Peyer's patch (tissue), 4 donors: ENCODE results near the gene MUC20. TPM values are rescaled to one million over a fixed set of nuclear protein-coding genes. Genes with fewer than 3 reads are reported as not detected.
"Not testable (repeated sequence)": the region's sequence is repeated elsewhere in the genome, so short reads cannot be mapped to it uniquely, and the experiment has no call there.

Experiments
- DNase-seq, 3 donors: peaks; one replicate each; pipeline ENCODE4 v3.0.0-alpha.2; 2017 to 2019
- H3K27ac ChIP-seq, 4 donors: fragments of 200-600 bp; sonication (generic); one replicate each; pipeline ENCODE4 v1.5.1; 2016 to 2019
- H3K27me3 ChIP-seq, 2 donors: fragments of 200-600 bp; sonication (generic); one replicate each; pipeline ENCODE4 v1.5.1; 2019
- H3K36me3 ChIP-seq, 3 donors: fragments of 200-600 bp; sonication (generic); one replicate each; pipeline ENCODE4 v1.5.1; 2016 to 2019
- H3K4me1 ChIP-seq, 4 donors: fragments of 200-600 bp; sonication (generic); one replicate each; pipeline ENCODE4 v1.5.1; 2016 to 2019
- H3K4me3 ChIP-seq, 4 donors: fragments of 200-600 bp; sonication (generic); 1 replicate in 3 of 4; 2 replicates in 1 of 4; pipeline ENCODE4 v1.5.1; 2016 to 2019; ENCODE audit warnings: mild to moderate bottlenecking in 1 of 4
- H3K9me3 ChIP-seq, 4 donors: fragments of 200-600 bp; sonication (generic); one replicate each; pipeline ENCODE4 v1.5.1; 2016 to 2019; ENCODE audit warnings: mild to moderate bottlenecking in 1 of 4
- POLR2A ChIP-seq, 2 donors: fragments of 450-650 bp; IDR thresholded peaks; one replicate each; pipeline ENCODE4 v1.5.1; 2017; ENCODE audit warnings: antibody characterized with exemption in 2 of 2, mild to moderate bottlenecking in 2 of 2, moderate library complexity in 2 of 2
- total RNA-seq, 4 donors: library from RNA; depleted of rRNA; stranded (reverse); fragments of >200 nt; gene quantifications; one replicate each; pipeline ENCODE4 v1.1.0, GENCODE V29; 2016
- TF ChIP-seq, protein P1 (sequence below), 6 experiments: fragments of 450-650 bp in 4 of 6; fragments of 200-600 bp in 2 of 6; sonication (generic) in 1 of 6; IDR thresholded peaks; one replicate each; pipeline ENCODE4 v1.5.1; 2017 to 2019; ENCODE audit warnings: antibody characterized with exemption in 6 of 6, mild to moderate bottlenecking in 3 of 6, moderate library complexity in 1 of 6

MUC20 gene
- total RNA-seq, 4 donors from 2014 or later = 57.8 to 120 (median 87.7) TPM

GRCh38 chr3:195693428-195694216, 27.2 kb upstream of the MUC20 start:
- peaks cover 0 to 4% (median 0%) of the 10 kb centered on the region in 4 donors for H3K4me1 ChIP-seq
- TF ChIP-seq, protein P1, sequence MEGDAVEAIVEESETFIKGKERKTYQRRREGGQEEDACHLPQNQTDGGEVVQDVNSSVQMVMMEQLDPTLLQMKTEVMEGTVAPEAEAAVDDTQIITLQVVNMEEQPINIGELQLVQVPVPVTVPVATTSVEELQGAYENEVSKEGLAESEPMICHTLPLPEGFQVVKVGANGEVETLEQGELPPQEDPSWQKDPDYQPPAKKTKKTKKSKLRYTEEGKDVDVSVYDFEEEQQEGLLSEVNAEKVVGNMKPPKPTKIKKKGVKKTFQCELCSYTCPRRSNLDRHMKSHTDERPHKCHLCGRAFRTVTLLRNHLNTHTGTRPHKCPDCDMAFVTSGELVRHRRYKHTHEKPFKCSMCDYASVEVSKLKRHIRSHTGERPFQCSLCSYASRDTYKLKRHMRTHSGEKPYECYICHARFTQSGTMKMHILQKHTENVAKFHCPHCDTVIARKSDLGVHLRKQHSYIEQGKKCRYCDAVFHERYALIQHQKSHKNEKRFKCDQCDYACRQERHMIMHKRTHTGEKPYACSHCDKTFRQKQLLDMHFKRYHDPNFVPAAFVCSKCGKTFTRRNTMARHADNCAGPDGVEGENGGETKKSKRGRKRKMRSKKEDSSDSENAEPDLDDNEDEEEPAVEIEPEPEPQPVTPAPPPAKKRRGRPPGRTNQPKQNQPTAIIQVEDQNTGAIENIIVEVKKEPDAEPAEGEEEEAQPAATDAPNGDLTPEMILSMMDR (IDR thresholded peaks at IDR 0.05) = no peak
- no peak for TF ChIP-seq POLR2A (IDR thresholded peaks at IDR 0.05)
- no peak overlapping the region for H3K4me3 ChIP-seq
- no peaks in the 10 kb centered on the region for H3K27me3 ChIP-seq
- no peaks in the 10 kb centered on the region for H3K9me3 ChIP-seq
- peaks cover 0 to 75% (median 0%) of the 10 kb centered on the region in 3 donors for H3K36me3 ChIP-seq
- DNase-seq = peak in 1 of 3 donors; percentile 35
- no peak overlapping the region for H3K27ac ChIP-seq

GRCh38 chr3:195694217-195695076, 26.3 kb upstream of the MUC20 start:
- peak in 1 of 3 donors; percentile 21 for DNase-seq
- not testable (repeated sequence) for H3K4me3 ChIP-seq, H3K9me3 ChIP-seq, H3K4me1 ChIP-seq, H3K27me3 ChIP-seq, H3K27ac ChIP-seq
- peaks cover 0 to 72% (median 0%) of the 10 kb centered on the region in 3 donors for H3K36me3 ChIP-seq

GRCh38 chr3:195696632-195697278, 24.0 kb upstream of the MUC20 start:
- peak in 1 of 3 donors; percentile 57 for DNase-seq
- Histone ChIP-seq H3K27ac (no peak overlapping the region), H3K9me3 (no peaks in the 10 kb centered on the region), H3K4me1 (no peaks in the 10 kb centered on the region), H3K4me3 (no peak overlapping the region), H3K27me3 (no peaks in the 10 kb centered on the region), H3K36me3 (peaks cover 0 to 61% (median 0%) of the 10 kb centered on the region in 3 donors)
- no peak for TF ChIP-seq POLR2A (IDR thresholded peaks at IDR 0.05)
- TF ChIP-seq, protein P1 (IDR thresholded peaks at IDR 0.05) = no peak

- H3K4me1 ChIP-seq = no peaks in the 10 kb centered on the region
- DNase-seq = peak in 2 of 3 donors; percentile 1 to 6
- peaks cover 0 to 51% (median 0%) of the 10 kb centered on the region in 3 donors for H3K36me3 ChIP-seq
- H3K27ac ChIP-seq = no peak overlapping the region
- TF ChIP-seq, protein P1 (IDR thresholded peaks at IDR 0.05) = no peak
- TF ChIP-seq POLR2A (IDR thresholded peaks at IDR 0.05) = no peak
- H3K27me3 ChIP-seq = no peaks in the 10 kb centered on the region
- H3K9me3 ChIP-seq = no peaks in the 10 kb centered on the region
- H3K4me3 ChIP-seq = no peak overlapping the region
Observed at GRCh38 chr3:195697582-195698324, 23.0 kb upstream of the MUC20 start.

- peaks cover 0 to 45% (median 0%) of the 10 kb centered on the region in 3 donors for H3K36me3 ChIP-seq
- TF ChIP-seq, protein P1 (IDR thresholded peaks at IDR 0.05) = no peak
- TF ChIP-seq POLR2A (IDR thresholded peaks at IDR 0.05) = no peak
- DNase-seq = peak in 2 of 3 donors; percentile 2 to 9
- no peaks in the 10 kb centered on the region for H3K27me3 ChIP-seq
- H3K27ac ChIP-seq = no peak overlapping the region
- no peak overlapping the region for H3K4me3 ChIP-seq
- no peaks in the 10 kb centered on the region for H3K9me3 ChIP-seq
- H3K4me1 ChIP-seq = no peaks in the 10 kb centered on the region
Observed at GRCh38 chr3:195698325-195698646, 22.5 kb upstream of the MUC20 start.
